Loucy (cell line): ENCODE measurements around the gene TASP1.

Source experiments
- H2AFZ ChIP-seq: fragments of 200-600 bp; sonication (generic); 2 replicates; pipeline ENCODE4 v1.6.0; 2016; ENCODE audit warnings: antibody characterized with exemption, mild to moderate bottlenecking, low read length, moderate library complexity
- H3F3A ChIP-seq: fragments of 200-600 bp; 2 replicates; pipeline ENCODE4 v1.6.0; 2016; ENCODE audit warnings: antibody characterized with exemption, low read depth, mild to moderate bottlenecking
- H3K27me3 ChIP-seq: fragments of 200-600 bp; sonication (generic); 2 replicates; pipeline ENCODE4 v1.6.1; 2014; ENCODE audit warnings: low read length, mild to moderate bottlenecking; ENCODE audit not compliant: insufficient read depth, poor library complexity, severe bottlenecking
- H3K36me3 ChIP-seq: fragments of 200-600 bp; sonication (generic); 2 replicates; pipeline ENCODE4 v1.6.1; 2016; ENCODE audit warnings: low read length; ENCODE audit not compliant: insufficient read depth
- H3K4me1 ChIP-seq: fragments of 200-600 bp; sonication (generic); 2 replicates; pipeline ENCODE4 v1.5.1; 2014; ENCODE audit warnings: low read length, mild to moderate bottlenecking; ENCODE audit not compliant: insufficient read depth, poor library complexity, severe bottlenecking
- H3K4me2 ChIP-seq: fragments of 200-600 bp; sonication (generic); 2 replicates; pipeline ENCODE4 v1.6.0; 2014; ENCODE audit warnings: antibody characterized with exemption, low read length, low read depth, mild to moderate bottlenecking; ENCODE audit not compliant: poor library complexity, severe bottlenecking
- H3K4me3 ChIP-seq: fragments of 200-600 bp; sonication (generic); 2 replicates; pipeline ENCODE4 v1.5.1; 2014; ENCODE audit warnings: low read length, mild to moderate bottlenecking, mixed read lengths; ENCODE audit not compliant: poor library complexity, severe bottlenecking
- H3K79me2 ChIP-seq: fragments of 200-600 bp; sonication (generic); 2 replicates; pipeline ENCODE4 v1.6.1; 2014; ENCODE audit warnings: low read length; ENCODE audit not compliant: insufficient read depth
- H3K9ac ChIP-seq: fragments of 200-600 bp; sonication (generic); 2 replicates; pipeline ENCODE4 v1.6.0; 2014; ENCODE audit warnings: mild to moderate bottlenecking, low read depth, low read length, moderate library complexity; ENCODE audit not compliant: poor library complexity, severe bottlenecking
- H3K9me2 ChIP-seq: fragments of 200-600 bp; sonication (generic); replicated peaks from 2 replicates; pipeline ENCODE4 v1.6.1; 2016; ENCODE audit warnings: low read depth, low read length, mixed read lengths
- H3K9me3 ChIP-seq: fragments of 200-600 bp; sonication (generic); 2 replicates; pipeline ENCODE4 v1.6.1; 2014; ENCODE audit warnings: mild to moderate bottlenecking, antibody characterized with exemption, low read length, low read depth; ENCODE audit not compliant: insufficient read depth
- H4K20me1 ChIP-seq: fragments of 200-600 bp; sonication (generic); 2 replicates; pipeline ENCODE4 v1.6.0; 2014; ENCODE audit warnings: antibody characterized with exemption, low read length, mild to moderate bottlenecking; ENCODE audit not compliant: insufficient read depth, poor library complexity, severe bottlenecking
- CTCF ChIP-seq: fragments of 200-600 bp; sonication (generic); conservative IDR thresholded peaks from 2 replicates; pipeline ENCODE4 v1.5.1; 2014; ENCODE audit warnings: mild to moderate bottlenecking, antibody characterized with exemption, low read length
- EZH2phosphoT487 ChIP-seq: fragments of 200-600 bp; IDR thresholded peaks from 2 replicates; pipeline ENCODE4 v1.6.1; 2018; ENCODE audit warnings: antibody characterized with exemption, mild to moderate bottlenecking, moderate library complexity, borderline replicate concordance

The TASP1 gene

GRCh38 chr20:13478366-13478765 is 160.4 kb downstream of the TASP1 start:
- H3K9me3 ChIP-seq: no peaks in the 10 kb centered on the region
- no peaks in the 10 kb centered on the region for H3K79me2 ChIP-seq
- TF ChIP-seq CTCF: no peak
- no peak for TF ChIP-seq EZH2phosphoT487
- H3K4me2 ChIP-seq: no peak overlapping the region
- H3K9ac ChIP-seq: no peak overlapping the region
- H4K20me1 ChIP-seq: no peaks in the 10 kb centered on the region
- H3K27me3 ChIP-seq: no peaks in the 10 kb centered on the region
- no peaks in the 10 kb centered on the region for H3F3A ChIP-seq
- no peak overlapping the region for H2AFZ ChIP-seq
- peaks cover 27% of the 10 kb centered on the region; the same call in 1 of the 2 replicates for H3K36me3 ChIP-seq
- H3K4me3 ChIP-seq: no peak overlapping the region
- H3K4me1 ChIP-seq: no peaks in the 10 kb centered on the region
- H3K9me2 ChIP-seq: no peaks in the 10 kb centered on the region

- Histone ChIP-seq H3K4me2 (no peak overlapping the region), H2AFZ (no peak overlapping the region), H3K9me2 (no peaks in the 10 kb centered on the region), H3K4me1 (no peaks in the 10 kb centered on the region), H3K36me3 (no peaks in the 10 kb centered on the region), H3K4me3 (no peak overlapping the region), H3K9me3 (no peaks in the 10 kb centered on the region), H3F3A (no peaks in the 10 kb centered on the region), H4K20me1 (no peaks in the 10 kb centered on the region), H3K27me3 (no peaks in the 10 kb centered on the region), H3K79me2 (no peaks in the 10 kb centered on the region), H3K9ac (no peak overlapping the region)
- TF ChIP-seq EZH2phosphoT487 (no peak), CTCF (no peak)
Measured at GRCh38 chr20:13474467-13474866, 164.3 kb downstream of the TASP1 start.

- Histone ChIP-seq H3K9ac (no peak overlapping the region), H3F3A (no peaks in the 10 kb centered on the region), H2AFZ (no peak overlapping the region), H3K9me3 (no peaks in the 10 kb centered on the region), H3K27me3 (no peaks in the 10 kb centered on the region), H3K4me3 (no peak overlapping the region), H3K79me2 (no peaks in the 10 kb centered on the region), H4K20me1 (no peaks in the 10 kb centered on the region), H3K4me2 (no peak overlapping the region), H3K36me3 (no peaks in the 10 kb centered on the region), H3K4me1 (no peaks in the 10 kb centered on the region), H3K9me2 (no peaks in the 10 kb centered on the region)
- TF ChIP-seq CTCF (no peak), EZH2phosphoT487 (no peak)
Measured at GRCh38 chr20:13469262-13469661, 169.5 kb downstream of the TASP1 start.
